GM10266 (cell line): ENCODE results near the gene BCOR.

Experiments used
- DNase-seq: peaks from one replicate; pipeline ENCODE4 v3.0.0; 2012; ENCODE audit errors: extremely low spot score
- TF ChIP-seq, protein P1 (sequence below): IDR thresholded peaks from 2 replicates; pipeline ENCODE4 v1.5.1; 2012; ENCODE audit warnings: mild to moderate bottlenecking, low read depth; ENCODE audit not compliant: control insufficient read depth, insufficient read depth; ENCODE audit errors: missing control alignments

BCOR gene

GRCh38 chrX:40074959-40075332, 22.8 kb downstream of the BCOR start:
- TF ChIP-seq, protein P1, sequence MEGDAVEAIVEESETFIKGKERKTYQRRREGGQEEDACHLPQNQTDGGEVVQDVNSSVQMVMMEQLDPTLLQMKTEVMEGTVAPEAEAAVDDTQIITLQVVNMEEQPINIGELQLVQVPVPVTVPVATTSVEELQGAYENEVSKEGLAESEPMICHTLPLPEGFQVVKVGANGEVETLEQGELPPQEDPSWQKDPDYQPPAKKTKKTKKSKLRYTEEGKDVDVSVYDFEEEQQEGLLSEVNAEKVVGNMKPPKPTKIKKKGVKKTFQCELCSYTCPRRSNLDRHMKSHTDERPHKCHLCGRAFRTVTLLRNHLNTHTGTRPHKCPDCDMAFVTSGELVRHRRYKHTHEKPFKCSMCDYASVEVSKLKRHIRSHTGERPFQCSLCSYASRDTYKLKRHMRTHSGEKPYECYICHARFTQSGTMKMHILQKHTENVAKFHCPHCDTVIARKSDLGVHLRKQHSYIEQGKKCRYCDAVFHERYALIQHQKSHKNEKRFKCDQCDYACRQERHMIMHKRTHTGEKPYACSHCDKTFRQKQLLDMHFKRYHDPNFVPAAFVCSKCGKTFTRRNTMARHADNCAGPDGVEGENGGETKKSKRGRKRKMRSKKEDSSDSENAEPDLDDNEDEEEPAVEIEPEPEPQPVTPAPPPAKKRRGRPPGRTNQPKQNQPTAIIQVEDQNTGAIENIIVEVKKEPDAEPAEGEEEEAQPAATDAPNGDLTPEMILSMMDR = no peak
- no peak for DNase-seq

- no peak for DNase-seq
- TF ChIP-seq, protein P1 = no peak
Measured at GRCh38 chrX:40074080-40074958, 23.4 kb downstream of the BCOR start.

GRCh38 chrX:40073439-40074054, 24.2 kb downstream of the BCOR start:
- TF ChIP-seq, protein P1 = no peak
- DNase-seq = no peak

GRCh38 chrX:40072246-40072645, 25.5 kb downstream of the BCOR start:
- DNase-seq = no peak

DNA sequence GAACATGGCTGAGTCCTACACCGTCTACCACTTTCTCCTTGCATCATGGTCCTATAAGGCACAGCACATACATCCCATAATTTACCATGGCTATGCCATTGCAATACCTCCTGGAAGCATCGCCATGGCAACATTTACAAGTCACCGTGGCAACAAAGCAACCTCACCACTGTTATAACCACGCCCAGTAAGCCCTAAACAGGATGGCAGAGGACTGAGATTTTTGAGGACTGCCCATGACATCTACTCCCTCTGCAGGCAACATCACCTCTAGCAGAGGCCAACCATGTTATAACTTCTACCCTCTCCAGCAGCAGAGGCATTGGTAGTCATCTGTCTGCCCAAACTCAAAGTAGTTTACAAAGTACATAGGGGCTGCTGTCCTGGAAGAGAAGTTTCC, 29.7 kb downstream of the BCOR start:
- TF ChIP-seq, protein P1 = no peak
- no peak for DNase-seq

More at GRCh38 chrX:40072246-40072645, 25.5 kb downstream of the BCOR start:
- TF ChIP-seq, protein P1 = no peak

DNA sequence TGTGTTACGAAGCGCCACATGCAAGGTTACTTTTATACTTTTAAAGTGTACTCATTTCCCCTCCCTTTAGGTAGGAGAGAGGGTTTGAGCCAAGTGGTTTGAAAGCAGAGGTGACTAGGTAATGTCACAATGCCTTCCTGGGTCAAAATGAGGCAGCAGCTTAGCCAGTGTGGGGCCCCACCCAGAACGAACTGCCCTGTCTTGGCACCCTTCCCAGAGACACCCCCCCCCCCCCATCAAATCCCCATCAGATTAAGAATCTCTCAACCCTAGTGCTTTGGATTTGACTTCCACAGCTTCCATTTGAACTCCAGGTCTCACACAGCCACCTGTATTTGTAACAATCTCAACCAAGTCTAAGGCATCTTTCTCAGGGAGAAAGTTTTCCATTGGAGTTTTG, 31.1 kb downstream of the BCOR start:
- DNase-seq = no peak
- TF ChIP-seq, protein P1 = no peak
